Tibial nerve (tissue), 4 donors: ENCODE measurements around the gene ESYT2. TPM values are rescaled to one million over a fixed set of nuclear protein-coding genes. Genes with fewer than 3 reads are reported as not detected.

Source experiments
- DNase-seq, 2 donors: peaks; one replicate each; pipeline ENCODE4 v3.0.0-alpha.2; 2019; ENCODE audit warnings: low spot score in 2 of 2
- H3K27ac ChIP-seq, 4 donors: fragments of 200-600 bp; sonication (generic) in 3 of 4; one replicate each; pipeline ENCODE4 v1.5.1; 2017 to 2019; ENCODE audit warnings: mild to moderate bottlenecking in 1 of 4
- H3K27me3 ChIP-seq, 2 donors: fragments of 200-600 bp; sonication (generic) in 1 of 2; one replicate each; pipeline versions ENCODE4 v1.5.1 to v1.6.0; 2017 to 2019
- H3K36me3 ChIP-seq, 3 donors: fragments of 200-600 bp; sonication (generic); one replicate each; pipeline ENCODE4 v1.5.1; 2018 to 2019
- H3K4me1 ChIP-seq, 4 donors: fragments of 200-600 bp; sonication (generic) in 3 of 4; one replicate each; pipeline ENCODE4 v1.5.1; 2017 to 2019
- H3K4me3 ChIP-seq, 4 donors: fragments of 200-600 bp; sonication (generic) in 3 of 4; one replicate each; pipeline ENCODE4 v1.5.1; 2017 to 2019; ENCODE audit warnings: mild to moderate bottlenecking in 1 of 4, moderate library complexity in 1 of 4
- H3K9me3 ChIP-seq, 4 donors: fragments of 200-600 bp; sonication (generic) in 3 of 4; one replicate each; pipeline ENCODE4 v1.5.1; 2017 to 2019
- CTCF ChIP-seq, 5 experiments: fragments of 200-600 bp in 3 of 5; fragments of 450-650 bp in 2 of 5; sonication (generic) in 3 of 5; IDR thresholded peaks; one replicate each; pipeline ENCODE4 v1.5.1; 2016 to 2019; ENCODE audit warnings: antibody characterized with exemption in 5 of 5, mild to moderate bottlenecking in 3 of 5, moderate library complexity in 2 of 5
- EP300 ChIP-seq, 2 donors: sonication (generic); formaldehyde crosslinking; IDR thresholded peaks; one replicate each; pipeline ENCODE4 v1.6.1; 2017; ENCODE audit warnings: antibody characterized with exemption in 2 of 2, mild to moderate bottlenecking in 1 of 2
- POLR2A ChIP-seq, 2 donors: fragments of 450-650 bp; IDR thresholded peaks; one replicate each; pipeline ENCODE4 v1.6.1; 2017; ENCODE audit warnings: antibody characterized with exemption in 2 of 2, mild to moderate bottlenecking in 2 of 2, moderate library complexity in 2 of 2
- WGBS, 2 donors: methylation state at CpG; one replicate each; pipeline ENCODE4 v1.1.5; 2018; 5-methylcytosine and 5-hydroxymethylcytosine counted together
- total RNA-seq, 4 donors: library from RNA; depleted of rRNA; stranded (reverse); fragments of >200 nt; gene quantifications; one replicate each; pipeline ENCODE4 v1.1.0, GENCODE V29; 2016

ESYT2 gene
- total RNA-seq, 4 donors from 2014 or later: 91.0 to 124 (median 114) TPM

GRCh38 chr7:158808126-158808525 lies 21.2 kb downstream of the ESYT2 start:
- H3K27me3 ChIP-seq: no peaks in the 10 kb centered on the region
- no peak overlapping the region for H3K4me3 ChIP-seq
- no peak overlapping the region for H3K27ac ChIP-seq
- WGBS, 2 donors: 96 to 97% methylated on average over 18 of the region's 18 CpGs
- no peak for TF ChIP-seq CTCF (IDR thresholded peaks at IDR 0.05)
- TF ChIP-seq POLR2A (IDR thresholded peaks at IDR 0.05): no peak
- TF ChIP-seq EP300 (IDR thresholded peaks at IDR 0.05): no peak
- H3K36me3 ChIP-seq: peaks cover 0 to 19% (median 4%) of the 10 kb centered on the region in 3 donors
- no peaks in the 10 kb centered on the region for H3K9me3 ChIP-seq
- H3K4me1 ChIP-seq: peaks cover 0 to 31% (median 15%) of the 10 kb centered on the region in 4 donors
- no peak for DNase-seq

- peaks cover 0 to 33% (median 0%) of the 10 kb centered on the region in 4 donors for H3K4me1 ChIP-seq
- H3K4me3 ChIP-seq: no peak overlapping the region
These were observed 23.4 kb downstream of the ESYT2 start for GRCh38 chr7:158805937-158806336.

GRCh38 chr7:158805414-158805813 lies 23.9 kb downstream of the ESYT2 start:
- Histone ChIP-seq H3K9me3 (no peaks in the 10 kb centered on the region), H3K4me1 (peaks cover 0 to 34% (median 0%) of the 10 kb centered on the region in 4 donors), H3K27me3 (no peaks in the 10 kb centered on the region), H3K27ac (no peak overlapping the region), H3K36me3 (peaks cover 0 to 19% (median 4%) of the 10 kb centered on the region in 3 donors), H3K4me3 (no peak overlapping the region)
- no peak for TF ChIP-seq CTCF (IDR thresholded peaks at IDR 0.05)
- TF ChIP-seq POLR2A (IDR thresholded peaks at IDR 0.05): no peak
- no peak for TF ChIP-seq EP300 (IDR thresholded peaks at IDR 0.05)
- DNase-seq: no peak
- WGBS, 2 donors: 83 to 86% methylated on average over 2 of the region's 2 CpGs

More at GRCh38 chr7:158805937-158806336, 23.4 kb downstream of the ESYT2 start:
- H3K36me3 ChIP-seq: peaks cover 0 to 19% (median 4%) of the 10 kb centered on the region in 3 donors
- DNase-seq: no peak
- TF ChIP-seq EP300 (IDR thresholded peaks at IDR 0.05) (no peak), CTCF (IDR thresholded peaks at IDR 0.05) (no peak), POLR2A (IDR thresholded peaks at IDR 0.05) (no peak)
- WGBS, 2 donors: 77% methylated on average over 21 of the region's 21 CpGs
- H3K27me3 ChIP-seq: no peaks in the 10 kb centered on the region
- no peaks in the 10 kb centered on the region for H3K9me3 ChIP-seq
- H3K27ac ChIP-seq: no peak overlapping the region

DNA sequence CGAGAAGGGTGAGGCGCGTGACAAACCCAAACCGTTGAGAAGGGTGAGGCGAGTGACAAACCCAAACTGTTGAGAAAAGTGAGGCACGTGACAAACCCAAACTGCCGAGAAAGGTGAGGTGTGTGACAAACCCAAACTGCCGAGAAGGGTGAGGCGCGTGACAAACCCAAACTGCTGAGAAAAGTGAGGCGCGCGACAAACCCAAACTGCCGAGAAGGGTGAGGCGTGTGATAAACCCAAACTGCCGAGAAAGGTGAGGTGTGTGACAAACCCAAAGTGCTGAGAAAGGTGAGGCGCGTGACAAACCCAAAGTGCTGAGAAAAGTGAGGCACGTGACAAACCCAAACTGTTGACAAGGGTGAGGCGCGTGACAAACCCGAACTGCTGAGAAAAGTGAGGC lies 25.0 kb downstream of the ESYT2 start:
- DNase-seq: no peak
- Histone ChIP-seq H3K4me1 (peaks cover 0 to 35% (median 0%) of the 10 kb centered on the region in 4 donors), H3K36me3 (peaks cover 0 to 19% (median 4%) of the 10 kb centered on the region in 3 donors), H3K4me3 (no peak overlapping the region), H3K27me3 (no peaks in the 10 kb centered on the region), H3K27ac (no peak overlapping the region), H3K9me3 (no peaks in the 10 kb centered on the region)
- 92 to 94% methylated on average over 22 of the region's 22 CpGs for WGBS, 2 donors
- TF ChIP-seq EP300 (IDR thresholded peaks at IDR 0.05): no peak
- no peak for TF ChIP-seq CTCF (IDR thresholded peaks at IDR 0.05)
- no peak for TF ChIP-seq POLR2A (IDR thresholded peaks at IDR 0.05)

DNA sequence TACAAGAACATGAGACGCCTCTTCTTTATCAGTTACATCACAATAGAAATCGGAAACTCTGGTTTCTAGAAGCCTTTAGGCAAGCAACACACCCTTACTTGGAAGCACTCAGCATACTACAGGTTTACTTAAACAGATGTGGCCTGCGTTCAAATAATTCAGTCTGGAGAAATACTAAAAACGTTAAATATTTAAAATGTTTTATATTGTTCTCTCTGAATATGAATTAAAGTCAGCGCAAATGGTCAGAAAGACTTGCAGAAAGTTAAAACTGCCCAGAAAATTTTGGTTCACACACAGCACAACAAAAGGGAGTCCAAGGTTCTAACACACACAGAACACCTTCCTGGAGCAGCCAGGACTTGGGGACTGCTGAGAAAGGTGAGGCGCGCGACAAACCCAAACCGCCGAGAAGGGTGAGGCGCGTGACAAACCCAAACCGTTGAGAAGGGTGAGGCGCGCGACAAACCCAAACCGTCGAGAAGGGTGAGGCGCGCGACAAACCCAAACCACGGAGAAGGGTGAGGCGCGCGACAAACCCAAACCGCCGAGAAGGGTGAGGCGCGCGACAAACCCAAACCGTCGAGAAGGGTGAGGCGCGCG lies 25.8 kb downstream of the ESYT2 start:
- Histone ChIP-seq H3K27ac (no peak overlapping the region), H3K4me3 (no peak overlapping the region), H3K4me1 (peaks cover 0 to 43% (median 0%) of the 10 kb centered on the region in 4 donors), H3K27me3 (no peaks in the 10 kb centered on the region), H3K36me3 (peaks cover 0 to 12% (median 3%) of the 10 kb centered on the region in 3 donors), H3K9me3 (no peaks in the 10 kb centered on the region)
- DNase-seq: no peak
- WGBS, 2 donors: 80 to 81% methylated on average over 21 to 35 of the region's 35 CpGs
- no peak for TF ChIP-seq CTCF (IDR thresholded peaks at IDR 0.05)
- TF ChIP-seq EP300 (IDR thresholded peaks at IDR 0.05): no peak
- TF ChIP-seq POLR2A (IDR thresholded peaks at IDR 0.05): no peak
